CD4-positive, alpha-beta T cell treated with Interleukin-15 for 1 hour (primary cell): Measurements from ENCODE around the gene SHQ1.

Experiments
- DNase-seq: peaks from one replicate; pipeline ENCODE4 v3.0.0-alpha.2; 2020

The SHQ1 gene

DNA sequence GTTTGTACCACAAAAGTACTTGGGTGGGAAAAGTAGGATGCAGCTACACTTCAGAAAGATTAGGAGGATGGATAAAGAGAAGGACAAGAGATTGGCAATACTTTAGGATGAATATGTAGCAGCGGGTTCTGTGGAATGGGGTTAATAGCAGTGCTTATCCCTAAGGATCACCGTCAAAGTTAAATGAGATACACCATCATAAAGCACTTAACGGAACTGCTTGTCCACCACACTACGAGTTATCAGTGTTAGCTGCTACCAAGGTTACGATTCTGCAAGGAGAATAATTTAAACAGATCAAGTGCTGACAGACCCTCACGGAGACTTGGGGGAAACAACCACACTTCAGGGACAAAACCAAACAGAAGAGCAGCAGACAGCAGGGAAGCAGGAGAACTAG lies 963 bp downstream of the SHQ1 start:
- DNase-seq, result no peak

DNA sequence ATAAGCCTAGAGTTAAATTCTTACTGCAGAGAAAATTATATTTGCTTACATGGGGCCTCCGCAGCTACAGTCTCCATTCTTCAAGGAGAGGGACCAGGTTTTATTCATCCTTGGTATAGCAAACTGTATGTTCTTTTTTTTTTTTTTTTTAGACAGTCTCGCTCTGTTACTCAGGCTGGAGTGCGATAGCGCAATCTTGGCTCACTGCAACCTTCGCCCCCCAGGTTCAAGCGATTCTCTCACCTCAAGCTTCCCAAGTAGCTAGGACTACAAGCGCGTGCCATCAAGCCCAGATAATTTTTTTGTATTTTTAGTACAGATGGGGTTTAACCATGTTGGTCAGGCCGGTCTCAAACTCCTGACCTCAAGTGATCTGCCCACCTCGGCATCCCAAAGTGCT lies 2.1 kb downstream of the SHQ1 start:
- no peak for DNase-seq

GRCh38 chr3:72844436-72844993 lies 3.7 kb downstream of the SHQ1 start:
- no peak for DNase-seq

DNA sequence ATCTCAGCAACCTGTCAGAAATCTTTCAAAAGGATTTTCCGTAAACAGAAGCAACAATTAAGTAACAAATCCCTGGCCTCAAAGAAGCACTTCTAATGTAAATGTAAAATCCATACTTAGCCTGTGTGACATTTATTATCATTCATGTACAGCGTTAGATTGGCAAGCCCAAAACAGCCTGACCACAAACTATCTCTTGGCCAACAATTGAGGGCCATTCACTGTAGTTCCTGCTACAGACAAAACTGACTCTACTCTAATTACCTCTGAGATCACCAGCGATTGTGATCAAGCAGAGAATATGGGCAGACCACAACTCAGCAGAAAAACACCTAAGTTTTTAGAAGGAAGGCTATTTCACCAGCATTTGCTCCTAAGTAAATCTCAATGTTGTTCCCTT lies 9.2 kb downstream of the SHQ1 start:
- DNase-seq, result no peak

- DNase-seq, result no peak
Measured at GRCh38 chr3:72836923-72837322, 11.3 kb downstream of the SHQ1 start.

GRCh38 chr3:72836416-72836815 lies 11.8 kb downstream of the SHQ1 start:
- no peak for DNase-seq

GRCh38 chr3:72830452-72831223 lies 17.6 kb downstream of the SHQ1 start:
- DNase-seq, result no peak

- no peak for DNase-seq
Measured at GRCh38 chr3:72829701-72830100, 18.5 kb downstream of the SHQ1 start.

DNA sequence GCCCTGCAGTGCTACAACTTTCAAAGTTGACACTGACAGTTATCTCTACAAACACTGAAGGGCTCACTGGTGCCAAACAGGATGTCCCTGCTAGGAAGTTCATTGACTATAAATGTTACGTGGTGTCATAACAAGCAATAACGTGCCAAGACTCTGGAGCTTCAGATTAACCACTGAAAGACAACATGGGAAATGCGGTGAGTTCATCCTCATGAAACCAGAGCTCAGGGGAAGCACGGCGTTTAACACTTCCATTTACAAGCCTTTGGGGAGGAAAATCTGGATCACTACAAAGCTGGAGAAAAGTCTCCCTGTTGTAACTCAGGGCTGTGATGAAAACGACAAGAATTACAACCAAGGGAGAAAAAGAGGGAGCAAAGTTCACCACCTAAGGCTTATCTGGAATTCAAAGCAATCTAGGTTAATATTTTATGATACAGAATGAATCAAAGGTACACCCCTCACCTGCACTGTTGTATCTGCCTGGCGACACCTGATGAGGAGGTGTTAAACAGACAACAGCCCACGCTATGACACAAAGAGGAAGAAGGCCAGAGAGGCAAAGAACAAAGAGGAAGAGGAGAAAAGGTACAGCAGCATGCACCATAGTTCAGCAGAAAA lies 27.0 kb downstream of the SHQ1 start:
- DNase-seq, result peak; percentile 17

DNA sequence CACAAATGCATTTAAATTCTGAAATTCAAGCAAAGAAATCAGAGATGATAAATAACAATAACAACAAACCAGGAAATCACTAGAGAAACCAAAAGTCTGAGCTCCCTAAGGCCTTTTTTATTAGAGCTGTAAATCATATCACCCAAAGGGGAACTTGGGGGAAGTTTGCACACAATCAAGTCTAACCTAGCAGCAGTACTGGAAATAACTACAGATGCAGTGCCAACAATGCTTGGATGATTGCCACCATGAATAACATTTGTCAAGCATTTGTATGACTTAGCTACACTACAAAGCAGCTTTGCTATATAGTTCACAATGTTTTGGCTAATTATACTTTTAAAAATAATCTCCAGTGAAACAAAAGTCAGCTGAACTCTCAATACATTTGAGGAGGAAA lies 27.8 kb downstream of the SHQ1 start:
- DNase-seq, result no peak

DNA sequence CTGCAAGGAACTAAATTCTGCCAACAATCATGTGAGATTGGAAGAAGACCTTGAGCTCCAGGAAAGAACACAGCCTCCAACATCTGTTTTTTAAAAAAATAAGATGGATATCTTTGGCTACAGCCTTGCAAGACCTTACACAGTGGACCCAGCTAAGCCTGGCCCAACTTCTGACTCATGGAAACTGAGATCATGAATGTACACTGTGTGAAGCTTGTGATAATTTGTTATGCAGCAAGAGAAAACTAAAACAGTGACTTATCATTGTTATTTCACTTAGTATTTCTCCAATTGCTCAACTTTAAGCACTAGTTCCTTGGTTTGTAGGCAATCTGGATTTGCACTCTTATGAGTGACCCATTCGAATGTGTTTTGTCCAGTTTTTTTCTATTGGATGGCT lies 29.3 kb downstream of the SHQ1 start:
- no peak for DNase-seq

- no peak for DNase-seq
Measured at GRCh38 chr3:72818092-72818773, 30.0 kb downstream of the SHQ1 start.

- no peak for DNase-seq
Measured at GRCh38 chr3:72816862-72817355, 31.3 kb downstream of the SHQ1 start.

- DNase-seq, result no peak
Measured at GRCh38 chr3:72814308-72814707, 33.9 kb downstream of the SHQ1 start.

GRCh38 chr3:72812201-72812600 lies 36.0 kb downstream of the SHQ1 start:
- no peak for DNase-seq

GRCh38 chr3:72811571-72811970 lies 36.7 kb downstream of the SHQ1 start:
- no peak for DNase-seq

DNA sequence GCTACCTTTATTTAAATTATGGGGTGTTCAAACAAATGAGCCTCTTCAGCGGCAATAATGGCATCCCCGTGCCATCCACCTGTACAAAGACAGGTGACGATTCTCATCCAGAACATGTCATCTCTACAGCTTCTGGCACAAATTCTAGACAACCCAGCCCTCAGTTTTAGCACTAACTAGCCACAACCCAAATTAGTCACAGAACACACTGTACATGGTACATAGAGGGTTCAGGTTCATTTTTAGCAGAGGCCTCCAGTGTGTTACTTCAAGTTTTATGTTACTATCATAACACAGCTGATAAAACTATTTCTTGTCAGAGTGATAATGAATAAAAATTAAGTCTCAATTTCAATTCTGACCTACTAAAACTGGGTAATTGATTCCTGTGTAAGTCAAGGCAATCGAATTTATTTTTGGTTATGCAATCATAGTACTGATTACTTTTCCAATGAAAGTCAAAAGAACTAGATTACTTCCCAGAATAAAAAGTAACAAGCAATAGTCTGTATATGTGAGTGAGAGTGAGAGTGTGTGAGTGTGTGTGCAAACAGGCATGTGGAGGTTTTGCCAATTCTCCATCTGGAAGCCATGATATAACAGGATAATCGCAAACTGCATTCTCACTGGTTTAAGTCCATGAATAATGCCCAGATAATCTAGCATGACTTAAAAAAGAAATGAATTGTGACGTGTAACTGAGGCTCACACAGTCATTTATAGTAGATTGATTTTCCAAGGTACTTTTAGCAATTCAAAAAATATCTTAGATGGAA lies 37.4 kb downstream of the SHQ1 start:
- no peak for DNase-seq

DNA sequence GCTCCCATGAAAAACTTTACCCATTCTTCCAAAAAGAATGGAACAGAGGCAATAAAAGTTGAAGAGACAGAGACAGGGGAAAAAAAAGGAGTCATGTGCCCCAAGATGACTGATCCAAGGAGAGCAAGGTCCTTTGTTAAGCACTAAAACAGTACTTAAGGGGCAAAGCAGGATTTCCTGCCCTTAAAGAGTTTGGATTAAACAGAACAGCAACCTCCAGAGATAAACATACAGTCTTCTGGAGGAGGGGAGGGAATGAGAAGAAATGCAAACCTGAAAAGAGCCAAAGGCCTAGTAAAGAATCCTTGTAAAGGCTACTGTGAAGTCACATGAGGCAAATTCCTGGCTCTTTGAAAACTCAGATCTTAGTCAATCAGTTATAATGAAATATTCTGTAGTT lies 38.2 kb downstream of the SHQ1 start:
- no peak for DNase-seq

DNA sequence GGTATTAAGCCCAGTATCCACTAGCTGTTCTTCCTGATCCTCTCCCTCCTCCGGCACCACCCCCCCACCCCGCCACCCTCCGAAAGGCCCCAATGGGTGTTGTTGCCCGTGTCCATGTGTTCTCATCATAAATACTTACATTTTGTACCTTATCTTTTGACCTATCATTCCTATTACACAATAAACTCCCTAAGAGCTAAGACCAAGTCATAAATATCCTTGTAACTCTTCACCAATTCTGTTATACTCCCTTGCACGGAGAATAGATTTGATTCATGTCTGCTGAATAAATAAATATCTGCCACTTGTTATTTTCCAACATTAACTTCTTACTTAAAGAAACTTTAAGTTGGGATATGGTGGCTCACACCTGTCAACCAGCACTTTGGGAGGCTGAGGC lies 43.9 kb downstream of the SHQ1 start:
- no peak for DNase-seq

GRCh38 chr3:72803573-72803972 lies 44.7 kb downstream of the SHQ1 start:
- no peak for DNase-seq

- no peak for DNase-seq
Measured at GRCh38 chr3:72802001-72802400, 46.2 kb downstream of the SHQ1 start.

DNA sequence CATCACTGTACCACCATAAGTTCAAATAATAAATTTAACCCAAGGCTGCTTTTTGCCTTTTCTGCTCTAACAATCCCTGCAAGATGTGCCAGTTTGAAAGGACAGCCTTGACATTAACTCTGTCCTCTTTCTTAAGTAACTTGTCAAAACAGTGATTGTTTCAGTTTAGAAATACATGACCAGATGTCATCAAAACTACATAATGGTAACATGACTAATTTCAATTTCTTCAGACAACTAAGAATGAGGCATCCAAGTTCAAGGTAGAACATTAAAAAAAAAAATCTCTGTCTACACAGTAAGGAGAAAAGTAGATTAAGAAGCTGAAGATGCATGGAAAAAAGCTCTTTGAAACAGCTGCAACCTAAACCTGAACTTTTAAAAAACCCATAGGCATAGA lies 47.4 kb downstream of the SHQ1 start:
- DNase-seq, result no peak
